ENCODE measurements around the gene CCDC183.

GRCh38 chr9:136826188-136826541 is 30.0 kb downstream of the CCDC183 start:
- TF ChIP-seq CTCF (IDR thresholded peaks at IDR 0.05; ENCODE audit: low read depth, low read length, poor library complexity, severe bottlenecking) (no peak), EZH2phosphoT487 (IDR thresholded peaks at IDR 0.05; ENCODE audit: borderline replicate concordance, low read length) (no peak)

Data from DOHH2 (cell line).